Caki2 (cell line): ENCODE results near the gene PCBP3. TPM values are rescaled to one million over a fixed set of nuclear protein-coding genes. Genes with fewer than 3 reads are reported as not detected.
"Not testable (repeated sequence)": the region's sequence is repeated elsewhere in the genome, so short reads cannot be mapped to it uniquely, and the experiment has no call there.

Experiments used
- DNase-seq: peaks from one replicate; pipeline ENCODE4 v3.0.0-alpha.2; 2015; ENCODE audit warnings: low read depth
- in situ Hi-C: cut with HindIII; loops from 2 replicates; pipeline ENCODE4 v1.10.0; 2016; ENCODE audit warnings: low sequenced_read_pairs, low pct_unique_long_range_greater_than_20kb, mixed read lengths
- total RNA-seq: library from RNA; depleted of rRNA; stranded (reverse); fragments of >200 nt; shearing (Covaris generic); gene quantifications from 2 replicates; pipeline ENCODE4 v1.2.3, GENCODE V29; 2014; ENCODE audit warnings: low replicate concordance

The PCBP3 gene
- total RNA-seq, 1 experiment from 2014 or later = not detected

DNA sequence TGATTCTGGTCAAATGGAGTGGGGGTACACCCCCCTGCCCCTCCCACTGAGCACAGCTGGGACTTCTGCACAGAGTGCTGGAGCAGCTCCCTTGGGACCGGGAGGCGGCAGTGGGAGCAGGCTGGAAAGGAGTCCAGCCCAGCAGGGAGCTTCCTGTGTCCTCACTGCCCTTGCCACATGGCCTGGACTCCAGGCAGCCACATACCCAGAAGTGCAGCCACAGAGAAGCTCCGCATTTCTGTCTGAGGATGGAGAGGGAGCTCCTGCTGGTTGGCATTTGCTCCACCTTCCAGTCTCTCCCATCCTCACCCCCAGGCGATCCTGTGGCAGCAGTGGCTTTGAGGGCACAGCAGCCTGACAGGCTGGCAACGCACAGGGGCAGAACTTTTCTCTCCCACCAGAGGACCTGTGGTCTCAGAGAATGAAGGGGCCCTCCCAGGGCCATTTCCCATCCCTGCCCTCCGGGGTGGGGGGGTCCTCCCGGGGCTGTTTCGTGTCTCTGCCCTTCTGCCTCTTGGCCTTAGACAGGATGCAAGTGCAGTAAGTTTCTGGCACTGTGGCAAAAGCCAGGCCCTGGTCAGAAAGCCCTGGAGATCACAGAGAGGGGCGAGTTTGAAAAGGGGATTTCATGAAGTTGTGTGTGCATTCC, 234.4 kb downstream of the PCBP3 start:
- no peak for DNase-seq
- in situ Hi-C loops = no loop called here

DNA sequence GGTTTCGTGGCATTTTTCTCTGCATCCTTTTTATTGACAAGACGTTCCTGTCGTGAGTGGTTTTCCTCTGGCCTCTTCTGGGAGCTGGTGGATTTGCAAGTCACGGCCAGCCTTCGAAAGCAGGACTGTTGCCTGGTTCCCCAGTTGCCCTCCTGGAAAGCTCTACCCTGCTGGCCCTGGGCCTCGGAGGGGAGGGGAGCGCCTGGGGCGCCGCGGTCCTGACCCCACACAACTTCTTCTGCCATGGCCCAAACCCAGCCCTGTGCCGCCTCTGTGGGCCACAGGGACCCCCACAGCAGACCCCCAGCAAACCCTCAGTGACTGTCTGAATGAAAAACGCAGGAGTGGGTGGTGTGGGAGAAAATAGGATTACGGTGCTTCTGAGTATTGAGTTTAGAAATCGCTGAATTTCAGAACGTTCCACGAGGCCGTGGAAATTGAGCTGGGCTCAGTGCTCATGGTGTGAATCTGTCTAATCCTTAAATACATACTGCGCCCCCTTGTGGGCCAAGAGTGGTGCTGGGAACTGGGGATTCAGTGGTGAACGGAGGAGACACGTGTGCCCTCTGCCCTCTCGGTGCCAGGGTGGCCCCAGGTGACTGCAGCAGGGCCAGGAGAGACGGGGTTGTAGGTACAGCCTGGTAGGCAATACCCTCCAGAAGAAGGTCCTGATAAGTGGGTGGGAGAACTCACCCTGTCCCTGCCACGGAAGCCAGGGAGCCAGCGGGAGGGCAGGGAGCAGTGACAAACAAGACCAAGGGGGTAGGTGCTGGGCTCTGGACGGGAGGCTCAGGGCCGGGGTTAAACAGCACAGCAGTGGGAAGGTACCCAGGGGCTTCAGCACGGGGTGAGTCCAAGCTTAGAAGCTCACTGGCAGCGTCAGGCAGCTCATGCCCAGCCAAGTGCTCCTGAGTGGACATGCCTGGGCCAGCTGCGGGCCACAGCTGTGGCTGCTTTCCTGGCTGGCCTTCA, 236.9 kb downstream of the PCBP3 start:
- peak; percentile 9 for DNase-seq
- in situ Hi-C loops = no loop called here

DNA sequence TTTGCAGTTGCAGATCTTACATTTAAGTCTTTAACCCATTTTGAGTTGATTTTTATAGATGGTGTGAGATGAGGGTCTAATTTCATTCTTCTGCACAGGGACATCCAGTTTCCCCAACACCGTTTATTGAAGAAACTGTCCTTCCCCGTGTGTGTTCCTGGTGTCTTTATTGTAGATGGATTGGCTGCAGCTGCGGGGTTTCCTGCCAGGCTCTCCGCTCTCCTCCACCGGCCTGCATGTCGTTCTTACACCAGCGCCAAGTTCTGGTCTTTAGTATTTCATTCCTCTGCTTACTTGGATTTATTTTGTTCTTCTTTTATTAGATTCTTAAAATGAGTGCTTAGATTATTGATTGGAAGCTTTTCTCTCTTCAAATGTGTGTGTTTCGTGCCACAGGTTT, 239.1 kb downstream of the PCBP3 start:
- in situ Hi-C loops = no loop called here
- no peak for DNase-seq

DNA sequence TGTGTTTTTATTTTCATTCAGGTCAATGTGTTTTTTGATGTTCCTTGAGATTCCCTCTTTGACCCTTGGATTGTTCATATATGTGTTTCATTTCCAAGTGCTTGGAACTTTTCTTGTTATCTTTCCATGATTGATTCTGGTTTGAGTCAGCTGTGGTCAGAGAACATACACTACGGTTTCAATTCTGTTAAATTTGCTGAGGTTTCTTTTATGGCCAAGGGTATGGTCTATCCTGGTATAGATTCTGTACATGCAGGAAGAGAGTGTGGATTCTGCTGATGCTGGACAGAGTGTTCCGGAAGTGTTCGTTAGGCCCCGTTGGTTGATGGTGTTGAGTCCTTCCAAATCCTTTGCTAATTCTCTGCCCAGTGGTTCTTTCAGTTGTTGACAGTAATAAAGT, 239.6 kb downstream of the PCBP3 start:
- DNase-seq = no peak
- in situ Hi-C loops = no loop called here

DNA sequence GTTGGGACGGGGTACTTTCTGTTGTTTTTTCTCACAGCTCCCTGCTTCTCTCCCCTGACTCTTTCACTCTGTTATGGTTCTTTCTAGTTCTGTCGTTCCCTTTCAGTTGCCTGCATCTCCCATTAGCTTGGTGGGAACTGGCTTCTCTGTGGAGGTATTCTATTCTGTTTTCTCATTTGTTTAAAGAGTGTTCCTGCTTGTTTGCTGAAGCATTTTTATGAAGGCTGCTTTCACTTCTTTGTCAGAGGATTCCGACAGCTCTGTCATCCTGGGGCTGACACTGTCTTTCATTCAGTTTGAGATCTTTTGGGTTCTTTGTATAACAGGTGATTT, 242.0 kb downstream of the PCBP3 start:
- DNase-seq = no peak
- in situ Hi-C loops = no loop called here

GRCh38 chr21:45885930-45886601, 242.5 kb downstream of the PCBP3 start:
- in situ Hi-C loops, DNase-seq: not testable (repeated sequence)

- in situ Hi-C loops = no loop called here
- no peak for DNase-seq
Observed at GRCh38 chr21:45886610-45887026, 243.1 kb downstream of the PCBP3 start.

- no peak for DNase-seq
- in situ Hi-C loops = no loop called here
Observed at GRCh38 chr21:45887120-45887611, 243.6 kb downstream of the PCBP3 start.

- in situ Hi-C loops = no loop called here
- DNase-seq = no peak
Observed at GRCh38 chr21:45887788-45888187, 244.3 kb downstream of the PCBP3 start.

- no peak for DNase-seq
- in situ Hi-C loops = no loop called here
Observed at GRCh38 chr21:45888386-45889009, 245.0 kb downstream of the PCBP3 start.

- in situ Hi-C loops = no loop called here
- no peak for DNase-seq
Observed at GRCh38 chr21:45889256-45889655, 245.7 kb downstream of the PCBP3 start.

- no peak for DNase-seq
- in situ Hi-C loops = no loop called here
Observed at GRCh38 chr21:45889961-45890360, 246.4 kb downstream of the PCBP3 start.

GRCh38 chr21:45891388-45892155, 248.0 kb downstream of the PCBP3 start:
- DNase-seq = no peak
- in situ Hi-C loops = no loop called here

DNA sequence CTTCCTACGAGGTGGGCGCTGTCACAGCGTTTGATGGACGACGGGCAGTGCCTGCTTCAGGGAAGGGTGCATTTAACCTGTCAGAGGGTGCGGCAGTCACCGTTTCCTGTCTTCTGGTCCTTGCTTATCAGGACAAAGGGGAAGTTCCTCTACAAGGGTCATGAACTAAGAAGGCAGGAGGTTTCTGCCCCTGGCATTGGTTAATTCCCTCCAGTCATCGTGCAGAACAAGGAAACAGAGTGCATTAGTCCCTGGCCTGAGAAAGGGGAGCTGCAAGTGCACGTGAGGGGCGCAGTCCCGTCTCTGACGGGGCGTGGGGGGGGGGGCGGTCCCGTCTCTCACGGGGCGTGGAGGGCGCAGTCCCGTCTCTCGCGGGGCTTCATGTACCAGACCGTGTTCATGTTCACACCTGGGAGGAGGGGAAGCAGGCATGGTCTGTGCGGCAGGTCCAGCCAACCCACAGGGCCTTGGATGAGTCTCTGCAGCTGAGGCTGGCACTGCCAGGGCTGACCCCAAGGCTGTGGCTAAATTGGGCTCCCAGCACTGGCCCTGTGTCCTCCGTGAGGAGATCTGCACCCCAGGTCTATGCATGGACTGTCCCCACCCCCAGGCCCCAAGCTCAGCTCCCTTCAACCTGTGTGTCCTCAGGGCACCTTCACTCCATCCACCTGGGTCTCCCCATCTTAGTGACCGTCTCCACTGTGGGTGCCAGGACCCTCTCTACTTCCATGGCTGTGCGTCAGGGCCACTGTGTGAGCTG, 248.8 kb downstream of the PCBP3 start:
- in situ Hi-C loops = no loop called here
- no peak for DNase-seq

GRCh38 chr21:45892916-45893739, 249.6 kb downstream of the PCBP3 start:
- no peak for DNase-seq

DNA sequence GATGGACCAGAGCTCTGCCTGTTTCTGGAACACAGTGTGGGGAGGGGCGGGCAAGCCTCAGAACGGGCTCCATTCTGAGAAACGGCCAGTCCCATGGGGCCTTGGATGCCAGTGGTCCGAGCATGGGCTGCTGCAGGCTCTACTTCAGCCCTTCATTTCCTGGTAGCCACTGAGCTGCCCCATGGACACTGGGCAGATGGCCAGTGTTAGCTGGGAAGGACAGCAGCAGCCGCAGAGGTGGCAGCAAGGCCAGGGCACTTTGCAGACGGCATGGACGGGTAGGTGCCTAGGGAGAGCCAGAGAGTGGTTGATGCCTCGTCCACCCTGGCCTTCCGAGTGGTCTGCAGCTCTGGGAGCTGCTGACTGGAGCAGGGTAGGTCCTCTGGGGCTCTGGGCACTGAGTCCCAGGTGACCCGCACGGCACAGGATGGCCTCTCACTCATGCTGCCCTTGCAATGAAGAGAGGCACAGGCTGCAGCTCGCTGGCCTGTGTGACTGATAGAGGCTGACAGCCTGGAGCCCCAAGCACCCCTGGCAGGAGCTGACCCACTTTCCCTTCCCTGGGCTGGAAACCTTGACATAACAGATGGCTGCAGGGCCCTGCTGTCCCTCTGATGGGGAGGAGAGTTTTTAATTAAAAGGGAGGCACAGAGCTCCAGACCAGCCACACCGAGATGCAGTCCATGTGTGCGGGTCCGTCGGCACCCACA, 250.4 kb downstream of the PCBP3 start:
- in situ Hi-C loops = no loop called here
- DNase-seq = no peak

More at GRCh38 chr21:45892916-45893739, 249.6 kb downstream of the PCBP3 start:
- in situ Hi-C loops = no loop called here
